T follicular helper cell (primary cell): Measurements from ENCODE around the gene ECM2.
"Not testable (repeated sequence)": the region's sequence is repeated elsewhere in the genome, so short reads cannot be mapped to it uniquely, and the experiment has no call there.

Source experiments
- DNase-seq: peaks from one replicate; pipeline ENCODE4 v3.0.0-alpha.2; 2020; ENCODE audit warnings: low read depth
- total RNA-seq, 2 experiments: gene quantifications; one replicate each; lab custom pipeline; 2026; lab: John Stamatoyannopoulos, UW

ECM2 gene
- 0 reads per million in 2 experiments for total RNA-seq

DNA sequence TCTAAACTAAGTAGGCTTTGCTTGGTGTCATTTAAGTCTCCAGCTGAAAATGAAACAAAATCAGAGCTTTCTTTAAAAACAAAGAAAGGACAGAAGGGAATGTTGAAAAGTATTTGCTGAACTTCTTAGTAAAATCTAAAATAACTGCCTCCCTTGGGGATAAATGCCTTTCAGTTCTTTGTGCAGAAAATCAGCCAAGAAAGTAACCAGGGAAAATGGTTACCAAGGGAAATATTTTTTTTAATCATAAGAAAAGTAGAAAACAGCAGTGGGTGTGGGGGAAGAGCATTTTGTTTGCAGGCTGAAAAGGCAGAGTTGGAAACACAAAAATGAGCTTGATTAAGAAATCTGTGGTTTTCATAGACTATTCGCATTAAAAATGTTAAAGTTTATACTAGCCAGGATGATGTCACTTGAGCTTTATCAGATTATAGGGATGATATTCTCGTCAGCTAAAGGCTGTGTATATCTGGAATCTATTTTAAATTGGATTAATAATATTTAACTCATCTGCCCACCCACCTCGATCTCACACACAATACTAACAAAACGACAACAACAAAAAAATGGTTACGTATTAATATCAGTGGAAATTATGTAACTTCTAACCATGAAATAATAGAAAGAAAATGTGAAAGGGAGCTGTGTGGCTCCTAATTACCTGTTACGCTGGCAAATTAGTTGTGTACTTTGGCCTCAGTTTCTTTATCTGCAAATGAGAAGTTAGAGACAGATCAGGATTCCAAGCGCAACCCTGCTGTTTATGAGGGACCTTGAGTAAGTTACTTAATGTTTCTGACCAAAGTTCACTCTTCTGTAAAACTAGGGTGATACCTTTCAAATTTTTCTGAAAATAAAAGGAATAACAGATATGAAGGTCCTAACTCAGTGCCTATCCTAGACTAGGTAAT lies at the start of gene ECM2:
Gene ECM2, minus strand, starts transcription at position 51 of the 911 bp plus-strand sequence. CDS start 13,124 bp downstream, outside the sequence.
- no peak for DNase-seq

DNA sequence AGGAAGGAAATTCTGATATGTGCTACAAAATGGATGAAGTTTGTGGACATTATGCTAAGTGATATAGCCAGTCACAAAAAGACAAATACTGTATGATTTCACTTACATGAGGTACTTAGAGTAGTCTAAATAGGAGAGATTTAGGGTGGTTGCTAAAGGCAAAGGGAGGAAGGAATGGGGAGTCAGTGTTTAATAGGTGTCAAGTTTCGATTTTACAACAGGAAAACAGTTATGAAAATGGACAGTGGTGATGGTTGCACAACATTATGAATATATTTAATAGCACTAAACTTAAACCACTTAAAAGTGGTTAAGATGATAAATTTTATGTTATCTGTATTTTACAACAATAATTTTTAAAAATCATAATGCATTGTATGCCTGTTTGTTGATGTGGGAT lies 40.4 kb upstream of the ECM2 start:
- DNase-seq: no peak

DNA sequence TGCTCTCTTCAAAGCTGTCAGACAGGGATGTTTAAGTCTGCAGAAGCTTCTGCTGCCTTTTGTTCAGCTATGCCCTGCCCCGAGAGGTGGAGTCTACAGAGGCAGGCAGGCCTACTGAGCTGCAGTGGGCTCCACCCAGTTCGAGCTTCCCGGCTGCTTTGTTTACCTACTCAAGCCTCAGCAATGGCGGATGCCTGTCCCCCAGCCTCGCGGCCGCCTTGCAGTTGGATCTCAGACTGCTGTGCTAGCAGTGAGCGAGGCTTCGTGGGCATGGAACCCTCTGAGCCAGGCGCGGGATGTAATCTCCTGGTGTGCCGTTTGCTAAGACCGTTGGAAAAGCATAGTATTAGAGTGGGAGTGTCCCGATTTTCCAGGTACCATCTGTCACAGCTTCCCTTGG lies 37.8 kb upstream of the ECM2 start:
- not testable (repeated sequence) for DNase-seq

DNA sequence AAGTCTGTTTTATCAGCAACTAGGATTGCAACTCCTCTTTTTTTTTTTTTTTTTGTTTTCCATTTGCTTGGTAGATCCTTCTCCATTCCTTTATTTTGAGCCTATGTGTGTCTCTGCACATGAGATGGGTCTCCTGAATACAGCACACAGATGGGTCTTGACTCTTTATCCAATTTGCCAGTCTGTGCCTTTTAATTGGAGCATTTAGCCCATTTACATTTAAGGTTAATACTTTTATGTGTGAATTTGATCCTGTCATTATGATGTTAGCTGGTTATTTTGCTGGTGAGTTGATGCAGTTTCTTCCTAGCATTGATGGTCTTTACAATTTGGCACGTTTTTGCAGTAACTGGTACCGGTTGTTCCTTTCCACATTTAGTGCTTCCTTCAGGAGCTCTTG lies 36.1 kb upstream of the ECM2 start:
- DNase-seq: not testable (repeated sequence)

DNA sequence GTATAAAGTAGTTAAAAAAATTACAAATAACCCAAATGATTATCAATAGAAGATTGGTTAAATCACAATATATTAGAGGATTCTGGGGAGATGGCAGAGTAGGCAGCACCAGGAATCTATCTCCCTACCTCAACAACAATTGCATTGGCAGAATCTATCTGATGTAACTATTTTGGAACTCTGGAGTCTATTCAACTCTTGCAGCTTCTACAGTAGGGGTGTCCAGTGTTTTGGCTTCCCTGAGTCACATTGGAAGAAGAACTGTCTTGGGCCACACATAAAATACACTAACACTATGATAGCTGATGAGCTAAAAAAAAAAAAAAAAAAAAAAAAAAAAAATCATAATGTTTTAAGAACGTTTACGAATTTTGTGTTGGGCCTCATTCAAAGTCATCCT lies 29.2 kb upstream of the ECM2 start:
- DNase-seq: no peak

DNA sequence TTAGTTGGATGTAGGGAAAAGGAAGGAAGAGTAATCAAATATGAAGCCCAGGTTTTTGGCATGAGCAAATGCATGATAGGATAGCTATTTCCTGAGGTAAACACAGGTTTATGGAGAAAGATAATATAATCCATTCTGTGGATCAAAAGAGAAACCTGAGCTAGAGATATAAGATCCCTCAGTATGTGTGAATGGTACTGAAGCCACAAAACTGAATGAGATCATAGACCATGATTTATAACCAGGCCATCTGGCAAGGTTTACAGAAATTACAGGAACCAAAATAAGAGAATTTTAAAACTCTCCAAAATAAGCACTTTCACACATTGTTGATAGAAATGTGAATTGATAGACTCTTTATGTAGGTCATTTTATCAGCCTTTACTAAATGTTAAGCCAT lies 28.7 kb upstream of the ECM2 start:
- no peak for DNase-seq

DNA sequence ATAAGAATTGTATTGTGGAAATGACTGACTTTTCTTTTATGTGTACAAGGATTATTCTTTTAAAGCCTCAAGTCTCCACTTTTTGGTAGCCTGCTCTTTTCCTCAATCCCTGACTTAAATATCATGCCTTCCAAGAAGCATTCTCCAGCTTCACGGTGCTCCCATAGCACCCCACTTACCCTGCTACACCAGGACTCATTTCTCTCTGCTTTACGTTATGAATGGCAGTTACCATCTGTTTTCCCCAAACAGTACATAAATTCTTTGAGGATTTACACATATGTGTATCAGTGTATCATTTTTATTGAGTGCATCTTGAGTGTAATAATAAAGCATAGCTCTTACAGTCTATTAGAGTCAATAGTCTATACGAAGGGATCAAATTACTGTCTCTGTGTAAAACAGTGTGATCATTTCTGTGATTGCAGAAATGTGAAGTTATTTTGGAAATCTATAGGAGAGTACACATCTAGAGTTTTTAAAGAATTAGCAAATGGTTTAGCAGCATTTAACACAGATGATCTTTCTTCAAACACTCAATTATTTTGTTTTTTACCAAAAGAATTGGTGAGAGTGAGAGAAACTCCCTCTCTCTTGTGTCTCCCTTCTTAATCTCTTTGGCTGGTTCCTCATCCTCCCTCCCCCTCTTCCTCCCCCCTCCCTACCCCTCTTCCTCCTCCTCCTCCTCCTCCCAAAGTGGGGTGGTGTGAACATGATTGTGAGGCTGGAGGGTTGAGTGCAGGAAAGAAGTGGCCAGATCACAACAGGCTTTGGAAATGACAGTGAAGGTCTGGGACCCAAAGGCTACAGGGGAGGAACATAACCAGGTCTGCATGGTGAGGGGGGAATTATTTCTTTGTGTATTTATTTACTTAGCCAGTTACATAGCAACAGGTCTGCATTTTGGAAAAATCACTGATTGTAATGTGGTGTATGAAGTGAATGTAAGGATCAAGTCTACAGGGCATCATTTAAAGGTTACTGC lies 27.6 kb upstream of the ECM2 start:
- no peak for DNase-seq

DNA sequence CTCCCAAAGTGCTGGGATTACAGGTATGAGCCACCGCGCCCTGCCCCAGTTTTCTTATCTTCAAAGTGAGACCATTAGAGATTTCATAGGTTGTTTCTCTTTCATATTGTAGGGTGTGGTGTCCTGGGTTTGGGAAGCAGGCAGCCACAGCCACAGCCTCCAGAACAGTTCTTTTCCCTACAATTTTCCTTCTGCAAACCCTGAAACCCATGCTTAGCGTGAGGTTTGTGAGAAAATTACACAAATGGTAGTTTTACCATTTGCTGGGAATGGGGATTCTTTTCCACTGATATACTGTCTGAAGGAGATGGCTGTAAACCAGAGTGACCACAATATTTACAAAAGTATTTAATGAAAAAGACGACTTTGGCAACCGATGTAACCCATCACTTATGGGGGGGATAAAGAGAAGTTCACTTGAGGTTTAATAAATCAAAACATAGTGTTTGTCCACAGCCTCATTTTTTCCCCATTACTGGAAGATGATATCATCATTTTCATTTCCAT lies 26.7 kb upstream of the ECM2 start:
- DNase-seq: no peak

DNA sequence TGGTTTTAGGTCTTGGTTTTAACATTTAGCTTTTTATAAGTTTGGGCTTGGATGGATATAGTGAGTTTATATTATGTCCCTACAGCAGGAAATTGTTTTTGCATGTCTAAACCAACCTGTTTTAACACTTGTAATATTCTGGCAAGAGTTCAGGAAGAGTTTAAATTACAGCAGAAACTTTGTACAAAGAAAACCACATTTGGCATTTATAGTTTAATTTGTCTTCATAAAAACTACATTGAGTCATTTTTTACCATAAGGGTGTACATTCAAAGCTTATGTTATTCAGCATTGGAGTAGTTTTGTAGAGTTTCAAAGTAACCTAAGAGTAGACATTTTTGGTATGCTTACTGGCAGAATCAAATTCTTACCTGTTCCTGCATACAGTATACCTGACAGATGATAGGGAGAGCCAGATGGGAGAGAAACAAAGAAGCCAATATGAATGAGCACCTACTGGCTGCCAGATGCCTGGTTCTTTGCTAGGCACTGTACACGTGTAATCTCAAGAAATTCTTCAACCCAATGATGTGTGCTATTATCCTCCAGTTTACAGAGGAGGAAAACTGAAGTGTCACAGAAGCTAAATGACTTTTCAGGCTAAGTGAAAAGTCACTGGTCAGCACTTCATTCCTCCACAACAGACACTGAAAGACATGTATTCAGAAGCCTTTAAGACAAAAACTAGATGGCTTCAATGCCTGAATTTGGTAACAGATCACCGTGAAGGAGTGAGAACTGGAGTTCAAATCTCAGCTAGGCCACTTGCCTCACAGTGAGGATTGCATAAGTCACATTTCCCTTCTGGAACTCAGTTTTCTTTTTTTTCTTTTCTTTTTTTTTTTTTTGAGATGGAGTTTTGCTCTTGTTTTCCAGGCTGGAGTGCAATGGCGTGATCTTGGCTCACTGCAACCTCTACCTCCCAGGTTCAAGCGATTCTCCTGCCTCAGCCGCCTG lies 25.9 kb upstream of the ECM2 start:
- DNase-seq: no peak

DNA sequence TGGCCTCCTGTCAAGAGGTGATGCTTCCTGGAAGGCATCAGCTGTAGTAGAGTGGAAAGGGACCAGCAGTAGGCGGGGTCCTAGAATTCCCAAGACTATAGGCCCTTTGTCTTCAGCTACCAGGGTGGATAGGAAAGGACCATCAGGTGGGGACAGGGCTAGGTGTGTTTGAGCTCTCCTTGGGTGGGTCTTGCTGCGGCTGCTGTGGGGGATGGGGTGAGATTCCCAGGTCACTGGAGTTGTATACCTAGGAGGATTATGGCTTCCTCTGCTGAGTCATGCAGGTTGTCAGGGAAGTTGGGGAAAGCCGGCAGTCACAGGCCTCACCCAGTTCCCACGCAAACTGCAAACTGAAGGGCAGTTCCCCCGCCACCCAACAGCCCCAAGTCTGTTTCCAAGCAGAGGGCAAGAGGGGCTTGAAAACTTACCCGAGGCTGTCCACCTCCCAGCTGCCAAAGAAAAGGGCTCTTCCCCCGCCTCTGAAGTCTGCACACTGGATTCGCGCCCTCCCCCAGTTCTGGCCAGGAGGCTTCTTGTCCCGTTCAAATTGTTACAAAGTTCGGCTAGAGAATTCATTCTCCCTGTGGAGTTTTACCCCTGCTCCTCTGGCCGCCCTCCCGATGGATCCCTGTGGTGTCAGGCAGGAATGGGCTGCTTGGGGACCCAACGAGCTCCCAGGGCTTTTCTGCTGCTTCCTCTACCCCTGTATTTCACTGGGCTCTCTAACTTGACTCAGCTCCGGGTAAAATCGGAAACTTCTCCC lies 23.0 kb upstream of the ECM2 start:
- no peak for DNase-seq

DNA sequence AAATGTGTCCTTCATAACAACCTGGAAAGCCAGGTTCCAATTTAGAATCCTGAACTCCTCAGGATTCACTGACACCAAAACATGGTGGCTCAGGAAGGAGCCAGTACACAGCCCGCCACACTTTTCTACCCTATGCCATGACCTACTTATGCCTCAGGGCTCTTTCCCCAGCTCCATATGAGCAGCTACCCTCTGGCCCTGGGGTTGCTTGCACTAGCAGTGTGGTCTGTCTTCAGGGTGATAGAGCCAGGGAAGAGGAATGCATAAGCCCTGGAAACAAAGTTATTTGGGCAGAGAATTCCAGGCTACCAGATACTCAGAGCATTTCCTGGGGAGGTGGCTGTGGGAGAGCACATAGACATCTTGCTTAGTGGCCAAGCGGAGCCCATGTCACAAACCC lies 15.0 kb upstream of the ECM2 start:
- no peak for DNase-seq

DNA sequence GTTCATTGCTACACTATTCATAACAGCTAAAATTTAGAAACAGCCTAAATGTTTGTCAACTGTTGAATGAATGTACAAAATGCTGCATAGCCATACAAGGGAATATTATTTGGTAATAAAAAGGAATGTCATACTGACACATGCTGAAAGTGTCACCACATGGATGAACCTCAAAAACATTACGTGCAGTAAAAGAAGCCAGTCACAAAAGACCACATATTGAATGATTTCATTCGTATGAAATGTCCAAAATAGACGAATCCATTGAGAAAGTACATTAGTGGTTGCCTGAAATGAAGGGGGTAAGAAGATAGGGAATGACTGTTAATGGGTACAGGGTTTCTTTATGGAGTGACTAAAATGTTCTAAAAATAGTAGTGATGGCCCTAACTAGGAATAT lies 11.6 kb upstream of the ECM2 start:
- DNase-seq: no peak

DNA sequence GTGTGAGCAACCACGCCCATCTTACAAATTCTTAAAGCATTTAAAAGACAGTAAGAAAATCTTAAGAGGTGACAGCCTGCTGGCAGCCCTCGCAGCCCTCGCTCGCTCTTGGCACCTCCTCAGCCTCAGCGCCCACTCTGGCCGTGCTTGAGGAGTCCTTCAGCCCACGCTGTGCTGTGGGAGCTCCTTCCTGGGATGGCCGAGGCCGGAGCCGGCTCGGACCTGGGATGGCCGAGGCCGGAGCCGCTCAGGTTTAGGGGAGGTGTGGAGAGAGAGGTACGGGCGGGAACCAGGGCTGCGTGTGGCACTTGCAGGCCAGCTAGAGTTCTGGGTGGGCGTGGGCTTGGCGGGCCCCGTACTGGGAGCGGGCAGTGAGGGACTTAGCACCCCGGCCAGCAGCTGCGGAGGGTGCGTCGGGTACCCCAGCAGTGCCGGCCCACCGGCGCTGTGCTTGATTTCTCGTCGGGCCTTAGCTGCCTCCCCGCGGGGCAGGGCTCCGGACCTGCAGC lies 9.3 kb upstream of the ECM2 start:
- no peak for DNase-seq

DNA sequence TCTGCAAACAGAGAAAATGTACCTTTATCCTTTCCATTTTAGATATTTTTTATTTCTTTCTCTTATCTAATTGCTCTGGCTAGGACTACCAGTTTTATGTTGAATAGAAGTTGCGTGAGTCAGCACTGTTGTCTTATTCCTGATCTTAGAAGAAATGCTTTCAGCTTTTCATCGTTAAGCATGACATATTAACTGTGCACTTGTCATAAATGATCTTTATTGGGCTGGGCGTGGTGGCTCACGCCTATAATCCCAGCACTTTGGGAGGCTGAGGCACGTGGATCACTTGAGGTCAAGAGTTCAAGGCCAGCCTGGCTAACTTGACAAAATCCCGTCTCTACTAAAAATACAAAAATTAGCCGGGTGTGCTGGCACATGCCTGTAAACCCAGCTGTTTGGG lies 8.2 kb upstream of the ECM2 start:
- DNase-seq: no peak

DNA sequence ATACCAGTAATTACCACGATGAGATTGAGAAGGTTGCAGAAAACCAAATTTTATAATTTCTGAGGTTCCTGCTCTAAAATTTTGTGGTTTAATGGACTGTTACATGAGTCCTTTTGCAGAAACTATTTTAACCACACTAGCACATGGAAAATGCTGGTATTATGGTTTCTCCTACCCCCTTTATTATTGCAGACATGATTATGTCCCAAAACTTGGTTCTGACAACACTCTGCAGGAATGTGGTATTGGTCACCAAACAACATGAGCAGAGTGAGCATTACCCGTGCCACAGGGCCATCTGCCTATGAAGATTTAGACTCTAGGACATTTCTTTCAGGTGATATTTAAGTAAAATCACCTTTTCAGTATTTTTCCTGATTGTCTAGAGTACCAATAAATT lies 2.8 kb upstream of the ECM2 start:
- no peak for DNase-seq

DNA sequence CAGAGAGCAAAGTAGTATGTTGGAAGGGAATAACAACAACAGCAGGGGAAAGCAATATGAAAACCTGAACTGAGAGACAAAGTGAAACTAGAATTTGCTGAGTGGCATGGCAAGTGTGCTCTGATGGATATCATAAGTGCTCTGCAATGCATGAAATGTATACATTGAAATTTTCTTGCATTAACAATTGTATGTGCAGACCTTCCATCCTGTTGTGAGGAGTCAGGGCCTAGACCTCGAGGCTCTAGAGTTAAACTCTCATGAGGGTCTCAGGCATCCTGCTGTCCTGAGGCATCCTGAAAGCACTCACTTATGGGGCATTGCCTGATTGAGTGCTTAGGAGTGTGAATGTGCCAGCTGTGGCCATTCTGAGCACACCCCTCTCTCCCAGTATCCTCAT lies 1.1 kb downstream of the ECM2 start:
- DNase-seq: no peak

DNA sequence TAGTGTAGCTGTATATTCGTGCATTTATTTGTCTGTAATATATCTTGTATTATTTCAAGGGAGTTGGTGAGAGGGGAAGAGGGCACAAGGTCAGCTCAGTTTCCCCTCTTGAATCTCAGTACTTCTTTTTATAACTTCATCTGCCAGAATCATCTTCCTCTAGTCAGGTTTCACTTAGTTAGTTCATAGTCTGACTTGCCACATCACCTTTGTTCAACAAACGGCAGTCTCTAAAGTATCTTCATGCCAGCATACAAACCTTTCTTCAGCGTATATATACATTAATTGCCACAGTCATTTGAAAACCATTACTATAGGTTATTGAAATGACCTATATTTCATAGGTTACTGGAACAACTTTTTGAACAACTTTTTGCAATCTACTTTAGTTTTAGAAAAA lies 1.6 kb downstream of the ECM2 start:
- no peak for DNase-seq

DNA sequence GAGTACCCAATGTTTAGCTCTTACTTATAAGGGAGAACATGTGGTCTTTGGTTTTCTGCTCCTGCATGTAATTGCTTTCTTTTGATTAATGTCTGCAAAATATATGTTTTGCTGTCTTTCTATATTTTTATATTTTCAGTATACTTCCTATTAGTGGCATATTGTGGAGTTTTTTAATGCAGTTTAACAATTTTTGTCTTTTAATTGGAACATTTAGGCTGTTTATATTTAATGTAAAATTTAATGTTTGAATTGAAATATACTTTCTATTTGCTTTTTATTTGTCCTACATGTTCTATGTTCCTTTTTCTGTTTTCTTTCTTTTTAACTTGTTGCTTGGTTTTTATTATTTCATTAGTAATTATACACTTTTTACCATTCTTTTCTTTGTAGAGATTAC lies 4.9 kb downstream of the ECM2 start:
- DNase-seq: no peak

DNA sequence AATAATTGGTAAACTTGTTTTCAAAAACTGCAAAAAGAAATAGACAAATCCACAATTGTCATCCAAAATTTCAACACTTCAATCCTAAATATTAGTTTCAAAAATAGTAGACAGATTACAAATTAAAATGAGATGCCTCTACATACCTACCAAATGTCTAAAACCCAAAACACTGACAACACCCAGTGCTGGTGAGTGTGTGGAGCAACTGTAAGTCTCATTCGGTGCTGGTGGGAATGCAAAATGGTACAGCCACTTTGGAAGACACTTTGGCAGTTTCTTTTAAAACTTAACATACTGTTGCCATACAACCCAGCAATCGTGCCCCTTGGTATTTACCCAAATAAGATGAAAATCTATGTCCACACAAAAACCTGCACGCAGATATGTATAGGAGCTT lies 6.7 kb downstream of the ECM2 start:
- DNase-seq: no peak

DNA sequence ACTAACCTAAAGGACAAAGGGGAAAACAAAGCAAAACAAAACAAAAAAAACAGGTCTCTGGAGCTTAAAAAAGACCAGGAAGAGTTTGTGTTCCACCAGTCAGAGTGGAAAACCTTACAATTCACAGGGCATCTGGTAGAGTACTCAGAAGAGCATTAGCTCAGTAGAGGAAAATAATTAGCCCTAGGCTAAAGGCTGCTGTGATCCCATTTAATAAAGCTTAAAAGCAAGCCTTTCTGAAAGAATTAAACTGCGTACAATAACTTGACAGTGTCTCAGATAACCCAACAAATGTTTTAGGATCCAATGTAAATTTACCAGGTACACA lies 7.3 kb downstream of the ECM2 start:
- DNase-seq: no peak
